Fibroblast of pulmonary artery (primary cell): ENCODE measurements around the gene EVX2.

Experiments
- DNase-seq: peaks from one replicate; pipeline ENCODE4 v3.0.0-alpha.2; 2010; ENCODE audit warnings: low read depth
- H3K4me3 ChIP-seq: replicated peaks from 2 replicates; pipeline ENCODE4 v1.5.1; 2011; ENCODE audit warnings: low read depth, mild to moderate bottlenecking, control low read depth, low read length, moderate library complexity
- CTCF ChIP-seq: IDR thresholded peaks from 2 replicates; pipeline ENCODE4 v1.5.1; 2011; ENCODE audit warnings: mild to moderate bottlenecking, control low read depth, low read length, inconsistent platforms; ENCODE audit errors: missing control alignments

The EVX2 gene

GRCh38 chr2:176097820-176098365 lies 14.1 kb upstream of the EVX2 start:
- TF ChIP-seq CTCF: no peak
- H3K4me3 ChIP-seq: no peak overlapping the region

GRCh38 chr2:176096986-176097819 lies 13.4 kb upstream of the EVX2 start:
- H3K4me3 ChIP-seq: peak overlapping the region; percentile 34
- peak; percentile 82 for TF ChIP-seq CTCF
- peak; percentile 63 for DNase-seq

More at GRCh38 chr2:176097820-176098365, 14.1 kb upstream of the EVX2 start:
- DNase-seq: no peak

GRCh38 chr2:176096243-176096985 lies 12.7 kb upstream of the EVX2 start:
- H3K4me3 ChIP-seq: peak overlapping the region; percentile 34
- TF ChIP-seq CTCF: no peak
- DNase-seq: no peak

GRCh38 chr2:176095421-176095820 lies 11.7 kb upstream of the EVX2 start:
- no peak for TF ChIP-seq CTCF
- DNase-seq: no peak
- H3K4me3 ChIP-seq: no peak overlapping the region

- DNase-seq: no peak
- TF ChIP-seq CTCF: no peak
- no peak overlapping the region for H3K4me3 ChIP-seq
Measured at GRCh38 chr2:176094349-176094748, 10.6 kb upstream of the EVX2 start.

GRCh38 chr2:176093898-176094249 lies 10.1 kb upstream of the EVX2 start:
- no peak for TF ChIP-seq CTCF
- H3K4me3 ChIP-seq: no peak overlapping the region
- no peak for DNase-seq
